ENCODE data around the gene TTC9. TPM values are rescaled to one million over a fixed set of nuclear protein-coding genes. Genes with fewer than 3 reads are reported as not detected.

The TTC9 gene
- total RNA-seq, 3 donors from 2014 or later, result 0.48 to 7.5 (median 3.9) TPM

DNA sequence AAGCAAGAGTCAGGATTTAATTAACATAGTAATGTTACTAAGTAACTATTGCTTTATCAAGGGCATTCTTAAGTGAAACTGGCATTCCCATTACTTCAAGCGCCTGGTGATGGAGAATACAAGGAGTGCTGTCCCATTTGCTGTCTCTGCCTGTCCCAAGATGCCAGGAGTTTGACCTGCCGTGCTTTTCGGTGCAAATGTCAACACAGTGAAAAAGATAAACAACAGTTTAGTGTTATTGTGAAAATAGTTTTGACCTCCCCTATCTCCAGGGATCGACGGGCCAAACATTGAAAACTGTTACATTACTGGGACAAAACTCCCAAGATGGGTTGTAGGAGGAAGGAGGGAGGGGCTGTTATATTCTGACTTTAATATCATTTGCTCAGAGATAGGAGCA lies 74.8 kb downstream of the TTC9 start:
- Histone ChIP-seq H3K36me3 (no peaks in the 10 kb centered on the region), H3K4me1 (no peaks in the 10 kb centered on the region), H3K9me3 (no peaks in the 10 kb centered on the region)

DNA sequence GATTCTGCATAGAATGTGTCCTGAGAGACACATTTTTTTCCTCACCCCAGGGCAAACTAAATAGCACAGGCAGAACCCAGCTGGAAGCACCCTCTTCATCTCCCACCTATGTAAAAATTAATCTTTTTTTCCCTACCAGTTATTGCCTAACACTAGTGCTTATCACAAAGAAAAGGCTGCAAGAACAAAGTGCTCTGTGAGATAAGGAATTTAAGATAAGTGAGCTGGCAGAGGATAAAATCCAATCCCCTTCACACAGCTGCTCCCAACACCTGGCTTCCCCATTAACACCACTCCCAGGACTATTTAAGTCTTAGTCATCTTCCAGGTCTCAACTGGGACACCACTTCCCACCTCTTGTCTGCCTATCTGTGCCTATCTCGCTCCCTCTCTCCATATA lies 75.2 kb downstream of the TTC9 start:
- Histone ChIP-seq H3K27me3 (no peaks in the 10 kb centered on the region), H3K9me3 (no peaks in the 10 kb centered on the region), H3K4me3 (no peak overlapping the region), H3K27ac (no peak overlapping the region), H3K4me1 (no peaks in the 10 kb centered on the region), H3K36me3 (no peaks in the 10 kb centered on the region)
- TF ChIP-seq, protein P1, sequence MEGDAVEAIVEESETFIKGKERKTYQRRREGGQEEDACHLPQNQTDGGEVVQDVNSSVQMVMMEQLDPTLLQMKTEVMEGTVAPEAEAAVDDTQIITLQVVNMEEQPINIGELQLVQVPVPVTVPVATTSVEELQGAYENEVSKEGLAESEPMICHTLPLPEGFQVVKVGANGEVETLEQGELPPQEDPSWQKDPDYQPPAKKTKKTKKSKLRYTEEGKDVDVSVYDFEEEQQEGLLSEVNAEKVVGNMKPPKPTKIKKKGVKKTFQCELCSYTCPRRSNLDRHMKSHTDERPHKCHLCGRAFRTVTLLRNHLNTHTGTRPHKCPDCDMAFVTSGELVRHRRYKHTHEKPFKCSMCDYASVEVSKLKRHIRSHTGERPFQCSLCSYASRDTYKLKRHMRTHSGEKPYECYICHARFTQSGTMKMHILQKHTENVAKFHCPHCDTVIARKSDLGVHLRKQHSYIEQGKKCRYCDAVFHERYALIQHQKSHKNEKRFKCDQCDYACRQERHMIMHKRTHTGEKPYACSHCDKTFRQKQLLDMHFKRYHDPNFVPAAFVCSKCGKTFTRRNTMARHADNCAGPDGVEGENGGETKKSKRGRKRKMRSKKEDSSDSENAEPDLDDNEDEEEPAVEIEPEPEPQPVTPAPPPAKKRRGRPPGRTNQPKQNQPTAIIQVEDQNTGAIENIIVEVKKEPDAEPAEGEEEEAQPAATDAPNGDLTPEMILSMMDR (IDR thresholded peaks at IDR 0.05), result no peak
- TF ChIP-seq POLR2A (IDR thresholded peaks at IDR 0.05), result no peak
- no peak for TF ChIP-seq POLR2AphosphoS5 (IDR thresholded peaks at IDR 0.05)
- no peak for DNase-seq (ENCODE audit: low spot score in 2 of 2)
- intact Hi-C loops (cut with DNase I; ENCODE audit: low total_unique reads), result loop anchor here (10.0 kb wide), 1 partner anchor 92 kb away; no protein-coding TSS in a partner anchor

More for the DNA sequence above, 74.8 kb downstream of the TTC9 start:
- Histone ChIP-seq H3K27me3 (no peaks in the 10 kb centered on the region), H3K27ac (no peak overlapping the region), H3K4me3 (no peak overlapping the region)
- DNase-seq (ENCODE audit: low spot score in 2 of 2), result no peak
- TF ChIP-seq, protein P1 (IDR thresholded peaks at IDR 0.05), result no peak
- TF ChIP-seq POLR2A (IDR thresholded peaks at IDR 0.05) (no peak), POLR2AphosphoS5 (IDR thresholded peaks at IDR 0.05) (no peak)
- intact Hi-C loops (cut with DNase I; ENCODE audit: low total_unique reads), result loop anchor here (10.0 kb wide), 1 partner anchor 92 kb away; no protein-coding TSS in a partner anchor

DNA sequence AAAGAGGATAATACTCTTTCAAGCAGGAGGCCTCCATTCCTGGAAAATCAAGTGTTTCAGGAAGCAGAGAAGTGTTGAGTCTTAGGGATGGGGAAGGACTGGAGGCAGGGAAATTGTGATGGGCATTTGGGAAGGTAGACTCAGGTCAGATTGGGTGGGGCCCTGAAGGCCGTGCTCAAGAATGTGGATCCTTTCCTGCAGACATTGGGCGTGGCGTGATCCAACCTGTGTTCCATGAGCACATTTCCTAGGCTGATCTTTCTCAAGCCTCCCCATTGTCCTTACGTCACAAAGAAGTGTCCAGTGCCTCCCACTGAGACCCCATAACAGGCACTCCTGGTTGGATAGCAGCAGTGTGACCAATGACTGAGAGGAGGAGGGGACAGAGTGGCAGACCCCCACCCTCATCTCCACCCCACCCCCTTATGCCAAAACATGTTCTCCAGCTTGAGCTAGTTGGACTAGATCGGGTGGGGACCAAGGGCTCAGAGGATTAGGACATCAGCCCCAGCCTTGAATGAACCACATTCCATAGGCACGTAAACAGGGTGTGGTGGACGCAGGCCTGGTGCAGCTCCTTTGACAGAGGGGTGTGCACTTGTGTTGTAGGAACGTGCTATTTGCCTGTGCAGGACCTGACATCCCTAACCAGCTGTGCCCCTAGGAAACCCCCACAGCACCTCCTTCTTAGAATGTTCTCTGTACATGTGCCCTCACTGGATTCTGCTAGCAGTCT lies 76.8 kb downstream of the TTC9 start:
- TF ChIP-seq, protein P1 (IDR thresholded peaks at IDR 0.05), result no peak
- TF ChIP-seq POLR2AphosphoS5 (IDR thresholded peaks at IDR 0.05) (no peak), POLR2A (IDR thresholded peaks at IDR 0.05) (no peak)
- no peaks in the 10 kb centered on the region for H3K36me3 ChIP-seq
- no peak overlapping the region for H3K4me3 ChIP-seq
- no peak for DNase-seq (ENCODE audit: low spot score in 2 of 2)
- no peaks in the 10 kb centered on the region for H3K4me1 ChIP-seq
- intact Hi-C loops (cut with DNase I; ENCODE audit: low total_unique reads), result loop anchor here (10.0 kb wide), 1 partner anchor 94 kb away; no protein-coding TSS in a partner anchor
- H3K9me3 ChIP-seq, result no peaks in the 10 kb centered on the region
- H3K27ac ChIP-seq, result no peak overlapping the region
- H3K27me3 ChIP-seq, result no peaks in the 10 kb centered on the region

DNA sequence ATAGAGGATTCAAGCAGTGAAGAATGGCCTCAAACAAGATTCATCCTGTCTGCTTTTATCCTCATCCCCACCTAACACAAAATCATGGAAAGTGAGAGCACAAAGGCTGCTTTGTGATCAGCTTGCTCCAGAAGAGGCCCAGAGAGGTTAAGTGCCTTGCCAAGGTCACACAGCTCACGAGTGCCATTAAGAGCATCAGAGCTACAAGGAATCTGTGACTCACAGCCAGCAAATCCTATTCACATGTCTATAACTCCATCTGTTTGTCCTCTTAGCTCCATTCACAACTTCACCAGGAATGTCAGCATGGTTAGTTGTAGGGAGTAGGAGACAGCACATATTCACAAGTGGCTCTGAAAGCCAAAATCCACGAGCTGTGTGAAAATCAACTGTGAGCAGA lies 79.8 kb downstream of the TTC9 start:
- Histone ChIP-seq H3K27ac (no peak overlapping the region), H3K36me3 (no peaks in the 10 kb centered on the region), H3K4me3 (no peak overlapping the region), H3K9me3 (no peaks in the 10 kb centered on the region), H3K27me3 (no peaks in the 10 kb centered on the region), H3K4me1 (no peaks in the 10 kb centered on the region)
- intact Hi-C loops (cut with DNase I; ENCODE audit: low total_unique reads), result no loop called here
- TF ChIP-seq, protein P1 (IDR thresholded peaks at IDR 0.05), result no peak
- TF ChIP-seq POLR2A (IDR thresholded peaks at IDR 0.05) (no peak), POLR2AphosphoS5 (IDR thresholded peaks at IDR 0.05) (no peak)
- no peak for DNase-seq (ENCODE audit: low spot score in 2 of 2)

DNA sequence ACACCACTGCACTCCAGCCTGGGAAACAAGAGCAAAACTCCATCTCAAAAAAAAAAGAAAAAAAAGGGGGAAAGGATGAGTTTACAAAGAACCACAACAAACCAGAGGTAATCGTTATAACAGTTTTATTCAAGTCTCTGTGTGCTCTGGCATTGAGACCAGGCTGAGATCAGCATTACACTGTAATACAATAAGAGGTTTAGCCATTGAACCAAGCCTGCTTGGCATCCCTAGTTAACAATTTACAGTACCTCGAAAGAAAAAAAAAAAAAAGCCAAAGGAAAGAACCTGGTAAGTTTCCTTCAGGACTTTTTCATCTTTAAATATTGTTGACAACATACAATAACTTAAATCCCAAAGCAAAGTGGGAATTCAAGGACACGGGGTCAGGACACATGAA lies 80.7 kb downstream of the TTC9 start:
- H3K4me1 ChIP-seq, result no peaks in the 10 kb centered on the region
- no peak for DNase-seq (ENCODE audit: low spot score in 2 of 2)
- H3K4me3 ChIP-seq, result no peak overlapping the region
- intact Hi-C loops (cut with DNase I; ENCODE audit: low total_unique reads), result no loop called here
- H3K36me3 ChIP-seq, result no peaks in the 10 kb centered on the region
- no peak overlapping the region for H3K27ac ChIP-seq
- TF ChIP-seq POLR2A (IDR thresholded peaks at IDR 0.05), result no peak
- TF ChIP-seq POLR2AphosphoS5 (IDR thresholded peaks at IDR 0.05), result no peak
- no peaks in the 10 kb centered on the region for H3K27me3 ChIP-seq
- no peaks in the 10 kb centered on the region for H3K9me3 ChIP-seq

Data from breast epithelium (tissue), 4 donors.